ENCODE data around the gene NIPAL3. TPM values are rescaled to one million over a fixed set of nuclear protein-coding genes. Genes with fewer than 3 reads are reported as not detected.
"Not testable (repeated sequence)": the region's sequence is repeated elsewhere in the genome, so short reads cannot be mapped to it uniquely, and the experiment has no call there.

NIPAL3 gene
- total RNA-seq, 4 donors from 2014 or later, result 34.8 to 55.8 (median 46.8) TPM

DNA sequence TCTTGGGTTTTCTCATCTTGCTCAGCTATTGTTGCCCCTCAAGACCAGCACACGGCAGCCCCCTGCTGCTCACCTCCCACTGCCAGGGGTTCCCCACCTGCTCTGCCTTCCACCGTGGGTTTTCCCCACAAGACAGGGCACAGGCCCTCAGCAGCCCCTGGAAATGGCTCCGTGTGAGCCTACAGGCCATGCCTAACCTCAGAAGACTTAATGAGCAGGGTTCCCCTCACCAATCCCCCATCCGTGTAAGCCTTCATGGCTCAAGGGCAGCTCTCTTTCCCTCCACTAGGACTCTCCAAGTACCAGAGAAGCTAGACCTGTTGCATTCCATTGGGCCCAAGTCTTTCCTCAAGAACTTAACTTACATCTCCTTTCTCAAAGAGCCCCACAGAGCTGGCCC, 68.6 kb downstream of the NIPAL3 start:
- no peak for TF ChIP-seq POLR2A (IDR thresholded peaks at IDR 0.05)
- Histone ChIP-seq H3K9me3 (no peaks in the 10 kb centered on the region), H3K4me3 (no peak overlapping the region), H3K36me3 (no peaks in the 10 kb centered on the region), H3K27me3 (no peaks in the 10 kb centered on the region), H3K27ac (no peak overlapping the region), H3K4me1 (no peaks in the 10 kb centered on the region)
- intact Hi-C loops (cut with DNase I; ENCODE audit: low total_unique reads), result no loop called here
- no peak for DNase-seq
- WGBS, 2 donors (ENCODE audit: low coverage in 1 of 2), result 67 to 100% methylated on average over 1 to 4 of the region's 4 CpGs
- in situ Hi-C loops (cut with MboI; ENCODE audit: low pct_ligation_motif_present in 1 of 4, low pct_unique_long_range_greater_than_20kb in 1 of 4, low sequenced_read_pairs in 3 of 4), result no loop called here

DNA sequence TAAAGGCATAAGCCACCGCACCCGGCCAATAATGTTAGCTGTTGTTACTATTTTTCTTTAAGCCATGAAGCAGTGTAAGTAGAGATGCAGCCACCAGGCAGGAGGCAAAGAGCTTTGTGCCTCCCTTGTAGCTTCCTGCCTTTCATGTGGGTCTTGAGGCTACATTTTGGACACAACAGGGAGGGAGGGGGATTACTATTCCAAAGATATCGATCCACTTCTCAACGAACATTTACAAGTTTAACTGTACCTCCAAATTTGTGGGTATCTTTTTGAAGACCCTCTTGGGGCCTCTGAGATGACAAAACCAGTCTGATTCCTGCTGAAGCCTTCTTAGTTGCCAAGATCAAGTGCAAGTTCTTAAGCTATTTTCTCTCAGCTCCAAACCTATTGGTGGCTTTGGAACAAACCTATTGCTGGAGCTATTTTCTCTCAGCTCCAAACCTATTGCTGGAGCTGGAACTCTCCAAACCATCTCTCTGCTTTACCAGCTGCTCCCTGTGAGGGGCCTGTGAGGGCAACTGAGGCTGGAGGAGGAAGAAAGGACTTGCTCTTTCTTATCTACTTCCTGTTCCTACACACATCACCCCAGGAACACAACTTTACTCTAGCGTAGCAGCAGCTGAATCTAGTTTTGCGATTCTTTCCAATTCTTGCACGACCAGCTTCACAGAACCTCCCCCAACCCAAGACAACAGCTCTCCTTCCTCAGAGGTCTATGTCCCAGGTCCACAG, 70.9 kb downstream of the NIPAL3 start:
- no peak for DNase-seq
- Histone ChIP-seq H3K27ac (no peak overlapping the region), H3K27me3 (no peaks in the 10 kb centered on the region), H3K4me1 (no peaks in the 10 kb centered on the region), H3K4me3 (no peak overlapping the region), H3K9me3 (no peaks in the 10 kb centered on the region), H3K36me3 (no peaks in the 10 kb centered on the region)
- WGBS, 2 donors (ENCODE audit: low coverage in 1 of 2), result 72 to 80% methylated on average over 4 to 7 of the region's 7 CpGs
- in situ Hi-C loops (cut with MboI; ENCODE audit: low pct_ligation_motif_present in 1 of 4, low pct_unique_long_range_greater_than_20kb in 1 of 4, low sequenced_read_pairs in 3 of 4) (no loop called here), intact Hi-C loops (cut with DNase I; ENCODE audit: low total_unique reads) (no loop called here)
- TF ChIP-seq POLR2AphosphoS5 (IDR thresholded peaks at IDR 0.05) (no peak), POLR2A (IDR thresholded peaks at IDR 0.05) (no peak), CTCF (IDR thresholded peaks at IDR 0.05) (no peak), EP300 (IDR thresholded peaks at IDR 0.05; ENCODE audit: low read depth) (no peak)

- Histone ChIP-seq H3K4me3 (no peak overlapping the region), H3K4me1 (no peaks in the 10 kb centered on the region), H3K27me3 (no peaks in the 10 kb centered on the region), H3K36me3 (no peaks in the 10 kb centered on the region), H3K9me3 (no peaks in the 10 kb centered on the region), H3K27ac (no peak overlapping the region)
- no peak for DNase-seq
- 96 to 100% methylated on average over 3 to 9 of the region's 9 CpGs for WGBS, 2 donors (ENCODE audit: low coverage in 1 of 2)
- intact Hi-C loops (cut with DNase I; ENCODE audit: low total_unique reads) (no loop called here), in situ Hi-C loops (cut with MboI; ENCODE audit: low pct_ligation_motif_present in 1 of 4, low pct_unique_long_range_greater_than_20kb in 1 of 4, low sequenced_read_pairs in 3 of 4) (no loop called here)
- no peak for TF ChIP-seq POLR2A (IDR thresholded peaks at IDR 0.05)
- no peak for TF ChIP-seq EP300 (IDR thresholded peaks at IDR 0.05; ENCODE audit: low read depth)
- no peak for TF ChIP-seq POLR2AphosphoS5 (IDR thresholded peaks at IDR 0.05)
- TF ChIP-seq CTCF (IDR thresholded peaks at IDR 0.05), result no peak
These were observed 71.9 kb downstream of the NIPAL3 start for GRCh38 chr1:24487455-24487854.

- H3K27ac ChIP-seq; H3K4me3 ChIP-seq; DNase-seq; H3K4me1 ChIP-seq; H3K9me3 ChIP-seq; intact Hi-C loops (cut with DNase I; ENCODE audit: low total_unique reads); H3K27me3 ChIP-seq; H3K36me3 ChIP-seq; in situ Hi-C loops (cut with MboI; ENCODE audit: low pct_ligation_motif_present in 1 of 4, low pct_unique_long_range_greater_than_20kb in 1 of 4, low sequenced_read_pairs in 3 of 4): not testable (repeated sequence)
- WGBS, 2 donors (ENCODE audit: low coverage in 1 of 2), result 83 to 88% methylated on average over 3 to 7 of the region's 7 CpGs
These were observed 72.6 kb downstream of the NIPAL3 start for GRCh38 chr1:24488159-24488558.

DNA sequence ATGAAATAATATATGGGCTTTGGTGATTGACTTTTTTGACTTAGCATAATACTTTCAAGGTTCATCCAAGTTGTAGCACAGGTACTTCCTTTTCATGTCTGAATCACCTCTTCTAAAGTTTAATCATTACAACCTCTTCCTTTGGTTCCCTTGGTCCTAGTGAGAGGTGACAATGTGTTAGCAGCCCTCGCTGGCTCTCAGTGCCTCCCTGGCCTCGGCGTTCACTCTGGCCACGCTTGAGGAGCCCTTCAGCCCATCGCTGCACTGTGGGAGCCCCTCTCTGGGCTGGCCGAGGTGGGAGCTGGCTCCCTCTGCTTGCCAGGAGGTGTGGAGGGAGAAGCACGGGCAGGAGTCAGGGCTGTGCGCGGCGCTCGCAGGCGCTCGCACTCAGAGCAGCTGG, 74.1 kb downstream of the NIPAL3 start:
- no peaks in the 10 kb centered on the region for H3K4me1 ChIP-seq
- H3K9me3 ChIP-seq, result no peaks in the 10 kb centered on the region
- WGBS, 2 donors (ENCODE audit: low coverage in 1 of 2), result 97% methylated on average over 13 of the region's 13 CpGs; no CpG with 5 or more reads in 1 of the 2 donors
- no peaks in the 10 kb centered on the region for H3K36me3 ChIP-seq
- no peak overlapping the region for H3K4me3 ChIP-seq
- TF ChIP-seq CTCF (IDR thresholded peaks at IDR 0.05) (no peak), EP300 (IDR thresholded peaks at IDR 0.05; ENCODE audit: low read depth) (no peak), POLR2AphosphoS5 (IDR thresholded peaks at IDR 0.05) (no peak), POLR2A (IDR thresholded peaks at IDR 0.05) (no peak)
- intact Hi-C loops (cut with DNase I; ENCODE audit: low total_unique reads) (no loop called here), in situ Hi-C loops (cut with MboI; ENCODE audit: low pct_ligation_motif_present in 1 of 4, low pct_unique_long_range_greater_than_20kb in 1 of 4, low sequenced_read_pairs in 3 of 4) (no loop called here)
- DNase-seq, result no peak
- H3K27ac ChIP-seq, result no peak overlapping the region
- no peaks in the 10 kb centered on the region for H3K27me3 ChIP-seq
